Measurements from ENCODE around the gene SUN3. TPM values are rescaled to one million over a fixed set of nuclear protein-coding genes. Genes with fewer than 3 reads are reported as not detected.

Gene SUN3
- total and polyA plus RNA-seq, 12 donors, result 0.20 to 1.0 TPM; not detected in 10

- TF ChIP-seq CTCF (IDR thresholded peaks at IDR 0.05) (no peak), POLR2A (IDR thresholded peaks at IDR 0.05) (no peak)
- Histone ChIP-seq H3K4me1 (replicated peaks in 1 of 2) (no peaks in the 10 kb centered on the region), H3K27ac (no peak overlapping the region), H3K4me3 (no peak overlapping the region), H3K27me3 (no peaks in the 10 kb centered on the region), H3K9me3 (replicated peaks in 1 of 3) (no peaks in the 10 kb centered on the region), H3K36me3 (replicated peaks in 1 of 2) (no peaks in the 10 kb centered on the region)
- intact Hi-C loops (cut with DNase I), result no loop called here
- no peak for DNase-seq
- WGBS, 4 donors, result 80 to 95% (median 87%) methylated on average over 2 of the region's 2 CpGs
Measured at GRCh38 chr7:48067475-48067874, 38.6 kb upstream of the SUN3 start.

GRCh38 chr7:48063985-48064384 is 35.1 kb upstream of the SUN3 start:
- Histone ChIP-seq H3K9me3 (replicated peaks in 1 of 3) (no peaks in the 10 kb centered on the region), H3K4me3 (no peak overlapping the region), H3K27ac (no peak overlapping the region), H3K36me3 (replicated peaks in 1 of 2) (no peaks in the 10 kb centered on the region), H3K27me3 (no peaks in the 10 kb centered on the region), H3K4me1 (replicated peaks in 1 of 2) (no peaks in the 10 kb centered on the region)
- DNase-seq, result no peak
- TF ChIP-seq POLR2A (IDR thresholded peaks at IDR 0.05), result no peak
- TF ChIP-seq CTCF (IDR thresholded peaks at IDR 0.05), result no peak
- intact Hi-C loops (cut with DNase I), result no loop called here
- 78 to 95% (median 80%) methylated on average over 1 of the region's 1 CpG for WGBS, 4 donors

- no peak overlapping the region for H3K4me3 ChIP-seq
- 85 to 91% (median 87%) methylated on average over 5 of the region's 5 CpGs for WGBS, 4 donors
- H3K9me3 ChIP-seq (replicated peaks in 1 of 3), result peaks cover 0 to 5% (median 0%) of the 10 kb centered on the region in 3 donors
- no peaks in the 10 kb centered on the region for H3K27me3 ChIP-seq
- TF ChIP-seq POLR2A (IDR thresholded peaks at IDR 0.05) (no peak), CTCF (IDR thresholded peaks at IDR 0.05) (no peak)
- no peaks in the 10 kb centered on the region for H3K4me1 ChIP-seq (replicated peaks in 1 of 2)
- no peaks in the 10 kb centered on the region for H3K36me3 ChIP-seq (replicated peaks in 1 of 2)
- intact Hi-C loops (cut with DNase I), result no loop called here
- no peak overlapping the region for H3K27ac ChIP-seq
- no peak for DNase-seq
Measured at GRCh38 chr7:48059706-48060105, 30.8 kb upstream of the SUN3 start.

GRCh38 chr7:48058990-48059389 is 30.1 kb upstream of the SUN3 start:
- no peak for DNase-seq
- H3K4me3 ChIP-seq, result no peak overlapping the region
- peaks cover 0 to 5% (median 0%) of the 10 kb centered on the region in 3 donors for H3K9me3 ChIP-seq (replicated peaks in 1 of 3)
- no peaks in the 10 kb centered on the region for H3K36me3 ChIP-seq (replicated peaks in 1 of 2)
- TF ChIP-seq POLR2A (IDR thresholded peaks at IDR 0.05) (no peak), CTCF (IDR thresholded peaks at IDR 0.05) (no peak)
- no peaks in the 10 kb centered on the region for H3K27me3 ChIP-seq
- WGBS, 4 donors, result 65 to 95% (median 89%) methylated on average over 2 of the region's 2 CpGs
- intact Hi-C loops (cut with DNase I), result no loop called here
- no peak overlapping the region for H3K27ac ChIP-seq
- H3K4me1 ChIP-seq (replicated peaks in 1 of 2), result no peaks in the 10 kb centered on the region

Data from adrenal gland (tissue), 12 donors.